GM23338 (cell line): ENCODE results near the gene FRMD4A. TPM values are rescaled to one million over a fixed set of nuclear protein-coding genes. Genes with fewer than 3 reads are reported as not detected.

Experiments used
- ATAC-seq: fragments of 200-7000 bp; cut with Tn5 transposase; 3 replicates; pipeline ENCODE4 v1.9.1; 2020
- DNase-seq: peaks from one replicate; pipeline ENCODE4 v3.0.0-alpha.2; 2015; ENCODE audit warnings: low spot score
- H2AFZ ChIP-seq: fragments of 200-600 bp; sonication (generic); 2 replicates; pipeline ENCODE4 v1.8.0; 2016; ENCODE audit warnings: antibody characterized with exemption, mild to moderate bottlenecking, moderate library complexity
- H3F3A ChIP-seq: fragments of 200-600 bp; sonication (generic); replicated peaks from 2 replicates; pipeline ENCODE4 v1.8.0; 2017; ENCODE audit warnings: antibody characterized with exemption, mixed run types, low read depth
- H3K27ac ChIP-seq: fragments of 200-600 bp; sonication (generic); 2 replicates; pipeline ENCODE4 v1.6.1; 2016; ENCODE audit warnings: low read depth
- H3K27me3 ChIP-seq: fragments of 200-600 bp; sonication (generic); 2 replicates; pipeline ENCODE4 v1.8.0; 2016; ENCODE audit warnings: mild to moderate bottlenecking, mixed run types, moderate library complexity; ENCODE audit not compliant: insufficient read depth
- H3K36me3 ChIP-seq: fragments of 200-600 bp; sonication (generic); 2 replicates; pipeline ENCODE4 v1.8.0; 2016; ENCODE audit warnings: mild to moderate bottlenecking; ENCODE audit not compliant: insufficient read depth
- H3K4me1 ChIP-seq: fragments of 200-600 bp; sonication (generic); 2 replicates; pipeline ENCODE4 v1.8.0; 2016; ENCODE audit warnings: mild to moderate bottlenecking, moderate library complexity; ENCODE audit not compliant: insufficient read depth
- H3K4me2 ChIP-seq: fragments of 200-600 bp; sonication (generic); 2 replicates; pipeline ENCODE4 v1.7.1; 2017; ENCODE audit warnings: mixed run types
- H3K4me3 ChIP-seq: fragments of 200-600 bp; sonication (generic); 2 replicates; pipeline ENCODE4 v1.6.1; 2016; ENCODE audit warnings: mixed run types
- H3K79me2 ChIP-seq: fragments of 200-600 bp; sonication (generic); replicated peaks from 2 replicates; pipeline ENCODE4 v1.8.0; 2017; ENCODE audit warnings: mild to moderate bottlenecking; ENCODE audit not compliant: insufficient read depth
- H3K9me2 ChIP-seq: fragments of 200-600 bp; sonication (generic); 2 replicates; pipeline ENCODE4 v1.8.0; 2017; ENCODE audit not compliant: insufficient read depth
- H4K20me1 ChIP-seq: fragments of 200-600 bp; sonication (generic); replicated peaks from 2 replicates; pipeline ENCODE4 v1.8.0; 2017; ENCODE audit warnings: mild to moderate bottlenecking; ENCODE audit not compliant: insufficient read depth
- H3K27ac Mint-ChIP-seq: 2 replicates; pipeline ENCODE4 v1.8.0; 2020; ENCODE audit warnings: inconsistent platforms, mild to moderate bottlenecking, moderate library complexity, mixed read lengths
- H3K27me3 Mint-ChIP-seq: 3 replicates; pipeline ENCODE4 v1.8.0; 2022; ENCODE audit warnings: low read depth, mild to moderate bottlenecking, moderate library complexity, mixed read lengths, inconsistent platforms; ENCODE audit not compliant: insufficient read depth, poor library complexity
- H3K36me3 Mint-ChIP-seq: 3 replicates; pipeline ENCODE4 v1.8.0; 2021; ENCODE audit warnings: low read depth, mild to moderate bottlenecking, inconsistent platforms, moderate library complexity, mixed read lengths
- H3K4me1 Mint-ChIP-seq: 3 replicates; pipeline ENCODE4 v1.8.0; 2020; ENCODE audit warnings: mild to moderate bottlenecking, inconsistent platforms, mixed read lengths
- H3K4me3 Mint-ChIP-seq: 3 replicates; pipeline ENCODE4 v1.8.0; 2021; ENCODE audit warnings: moderate library complexity, mild to moderate bottlenecking, inconsistent platforms, mixed read lengths
- H3K9me3 Mint-ChIP-seq: 3 replicates; pipeline ENCODE4 v1.8.0; 2020; ENCODE audit warnings: moderate library complexity, mild to moderate bottlenecking, inconsistent platforms, mixed read lengths
- CREB1 ChIP-seq: fragments of 250-450 bp; sonication (Bioruptor Pico); IDR thresholded peaks from 2 replicates; pipeline ENCODE4 v1.5.0; 2020; ENCODE audit warnings: low read depth, mild to moderate bottlenecking, moderate library complexity
- CTCF ChIP-seq, 2 experiments: fragments of 200-600 bp in 1 of 2; sonication (generic) in 1 of 2; conservative IDR thresholded peaks; 2 replicates each; pipeline versions ENCODE4 v1.5.1 to v1.6.1; 2016 to 2017; ENCODE audit warnings: antibody characterized with exemption in 2 of 2, low read depth in 2 of 2, mild to moderate bottlenecking in 2 of 2, moderate library complexity in 1 of 2
- ETS1 ChIP-seq: IDR thresholded peaks from 2 replicates; pipeline ENCODE4 v1.6.1; 2016; ENCODE audit warnings: antibody characterized with exemption
- EZH2 ChIP-seq: fragments of 200-600 bp; sonication (generic); IDR thresholded peaks from one replicate; pipeline ENCODE4 v1.8.0; 2017; ENCODE audit warnings: antibody characterized with exemption, mild to moderate bottlenecking, low read depth; ENCODE audit not compliant: unreplicated experiment
- EZH2phosphoT487 ChIP-seq: fragments of 200-600 bp; sonication (generic); IDR thresholded peaks from one replicate; pipeline ENCODE4 v1.8.1; 2018; ENCODE audit warnings: antibody characterized with exemption; ENCODE audit not compliant: unreplicated experiment
- JUNB ChIP-seq: IDR thresholded peaks from one replicate; pipeline ENCODE4 v1.6.1; 2016; ENCODE audit warnings: antibody characterized with exemption; ENCODE audit not compliant: unreplicated experiment
- NANOG ChIP-seq: IDR thresholded peaks from 2 replicates; pipeline ENCODE4 v1.6.1; 2016; ENCODE audit warnings: antibody characterized with exemption, borderline replicate concordance
- POLR2AphosphoS5 ChIP-seq: IDR thresholded peaks from 2 replicates; pipeline ENCODE4 v1.6.1; 2016; ENCODE audit warnings: antibody characterized with exemption, low read depth
- REST ChIP-seq: IDR thresholded peaks from one replicate; pipeline ENCODE4 v1.6.1; 2018; ENCODE audit warnings: antibody characterized with exemption; ENCODE audit not compliant: unreplicated experiment
- STAT1 ChIP-seq: IDR thresholded peaks from one replicate; pipeline ENCODE4 v1.6.1; 2016; ENCODE audit warnings: antibody characterized with exemption; ENCODE audit not compliant: unreplicated experiment
- ZNF114 ChIP-seq: fragments of 250-450 bp; sonication (Bioruptor Pico); IDR thresholded peaks from 2 replicates; pipeline ENCODE4 v1.5.0; 2020; ENCODE audit warnings: mild to moderate bottlenecking, moderate library complexity
- ZNF331 ChIP-seq: fragments of 250-450 bp; sonication (Bioruptor Pico); IDR thresholded peaks from 2 replicates; pipeline ENCODE4 v1.5.0; 2020; ENCODE audit warnings: low read depth, mild to moderate bottlenecking, moderate library complexity
- polyA plus RNA-seq: library from polyadenylated mRNA; unstranded; fragments of >200 nt; fragmentation: Nextera tagmentation; extraction: Ambion mirVana; gene quantifications from 2 replicates; pipeline ENCODE4 v1.2.1, GENCODE V29; 2016
- total RNA-seq: library from RNA; depleted of rRNA; stranded (reverse); fragments of >200 nt; shearing (Covaris generic); gene quantifications from 2 replicates; pipeline ENCODE4 v1.2.3, GENCODE V29; 2014

FRMD4A gene
- total and polyA plus RNA-seq, 2 experiments from 2014 or later = 14.0 to 20.1 TPM

- no peaks in the 10 kb centered on the region for H3K36me3 Mint-ChIP-seq
- Histone ChIP-seq H3K27ac (no peak overlapping the region), H3K4me2 (no peak overlapping the region), H3K79me2 (no peaks in the 10 kb centered on the region), H3F3A (no peaks in the 10 kb centered on the region), H3K36me3 (no peaks in the 10 kb centered on the region), H2AFZ (no peak overlapping the region), H4K20me1 (no peaks in the 10 kb centered on the region), H3K4me1 (no peaks in the 10 kb centered on the region), H3K27me3 (no peaks in the 10 kb centered on the region), H3K4me3 (no peak overlapping the region), H3K9me2 (no peaks in the 10 kb centered on the region)
- H3K9me3 Mint-ChIP-seq = no peaks in the 10 kb centered on the region
- no peak for TF ChIP-seq POLR2AphosphoS5
- no peak for TF ChIP-seq EZH2
- TF ChIP-seq CTCF (conservative IDR thresholded peaks at IDR 0.05; ENCODE audit: low read depth in 2 of 2) = no peak
- TF ChIP-seq ZNF114 (CRISPR knock-in tag) = no peak
- TF ChIP-seq CREB1 = no peak
- no peak for TF ChIP-seq JUNB
- TF ChIP-seq NANOG = no peak
- H3K4me3 Mint-ChIP-seq = no peak overlapping the region
- no peak overlapping the region for H3K27ac Mint-ChIP-seq
- no peak for DNase-seq
- no peak for ATAC-seq
- H3K4me1 Mint-ChIP-seq = no peaks in the 10 kb centered on the region; the same call in 2 of the 3 replicates
- H3K27me3 Mint-ChIP-seq = peaks cover 2% of the 10 kb centered on the region
Observed at GRCh38 chr10:14340051-14340744, 9.5 kb upstream of the FRMD4A start.

- no peaks in the 10 kb centered on the region for H3K9me2 ChIP-seq
- no peaks in the 10 kb centered on the region for H3K79me2 ChIP-seq
- no peak overlapping the region for H3K27ac ChIP-seq
- H3K36me3 Mint-ChIP-seq = no peaks in the 10 kb centered on the region
- H3K4me1 ChIP-seq = no peaks in the 10 kb centered on the region
- H3K27ac Mint-ChIP-seq = no peak overlapping the region
- H3K27me3 ChIP-seq = no peaks in the 10 kb centered on the region
- no peaks in the 10 kb centered on the region for H3K9me3 Mint-ChIP-seq
- H2AFZ ChIP-seq = no peak overlapping the region
- peaks cover 7% of the 10 kb centered on the region for H3K27me3 Mint-ChIP-seq
- DNase-seq (no peak), ATAC-seq (no peak)
- H3K36me3 ChIP-seq = no peaks in the 10 kb centered on the region
- H3F3A ChIP-seq = no peaks in the 10 kb centered on the region
- H3K4me3 ChIP-seq = no peak overlapping the region
- no peaks in the 10 kb centered on the region for H4K20me1 ChIP-seq
- peaks cover 12% of the 10 kb centered on the region for H3K4me1 Mint-ChIP-seq
- no peak overlapping the region for H3K4me2 ChIP-seq
- no peak overlapping the region for H3K4me3 Mint-ChIP-seq
- TF ChIP-seq EZH2phosphoT487 (no peak), ZNF331 (CRISPR knock-in tag) (no peak), POLR2AphosphoS5 (no peak), CREB1 (no peak), JUNB (no peak), REST (no peak), ETS1 (no peak), NANOG (no peak), STAT1 (no peak), CTCF (conservative IDR thresholded peaks at IDR 0.05; ENCODE audit: low read depth in 2 of 2) (no peak)
Observed at GRCh38 chr10:14336736-14337135, 6.0 kb upstream of the FRMD4A start.
